Fibroblast of the conjunctiva (primary cell): ENCODE data around the gene CTSS.

Experiments
- DNase-seq: peaks from one replicate; pipeline ENCODE4 v3.0.0-alpha.2; 2010; ENCODE audit warnings: low read depth

Gene CTSS

GRCh38 chr1:150696995-150697927, 68.3 kb downstream of the CTSS start, which contains the start of gene GOLPH3L:
TSS of gene GOLPH3L (minus strand) at chr1:150697154. CDS start at chr1:150694838, 2,316 bp downstream.
- DNase-seq: peak; percentile 97

DNA sequence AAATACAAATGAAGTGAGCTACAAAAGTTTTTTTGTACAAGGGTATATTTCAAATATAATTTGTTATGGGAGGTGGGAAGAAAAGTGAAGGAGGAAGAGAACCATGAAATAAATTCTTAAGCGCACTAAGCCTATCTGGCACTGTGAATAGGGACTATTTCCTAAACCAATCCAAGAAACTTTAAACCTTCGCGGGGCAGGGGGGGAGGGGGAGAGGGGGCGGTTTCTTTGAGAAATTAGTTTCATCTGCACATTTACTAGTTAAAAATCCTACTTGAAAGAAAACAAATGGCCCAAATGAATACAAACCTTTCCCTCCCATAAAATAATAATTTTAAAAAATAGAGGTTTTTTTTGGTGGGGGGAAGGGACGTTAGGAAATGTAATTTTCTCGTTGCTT, 69.0 kb downstream of the CTSS start:
- DNase-seq: no peak

DNA sequence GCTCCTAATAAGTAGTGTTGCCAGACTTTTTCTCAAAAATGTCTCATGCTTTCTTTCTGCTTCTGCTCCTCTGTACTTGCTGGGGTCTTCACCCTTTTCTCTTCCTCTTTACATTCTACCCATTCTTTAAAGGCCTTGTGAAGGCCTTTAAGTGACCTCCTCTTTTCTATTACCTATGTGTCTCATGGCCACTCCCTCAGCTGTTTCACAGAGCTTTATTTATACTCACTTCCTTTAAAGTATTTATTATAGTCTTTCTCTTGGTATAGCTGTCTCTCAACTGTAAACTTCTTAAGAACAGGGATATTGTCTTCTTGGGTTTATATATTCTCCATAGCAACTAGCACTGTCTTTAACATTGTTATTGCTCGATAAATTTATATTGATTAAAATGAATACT, 69.4 kb downstream of the CTSS start:
- DNase-seq: no peak

- DNase-seq: no peak
These were observed 70.0 kb downstream of the CTSS start for GRCh38 chr1:150695561-150695960.

- DNase-seq: no peak
These were observed 72.9 kb downstream of the CTSS start for GRCh38 chr1:150692720-150693119.

- no peak for DNase-seq
These were observed 76.8 kb downstream of the CTSS start for GRCh38 chr1:150688763-150689162.

- DNase-seq: no peak
These were observed 79.3 kb downstream of the CTSS start for GRCh38 chr1:150686275-150686674.

DNA sequence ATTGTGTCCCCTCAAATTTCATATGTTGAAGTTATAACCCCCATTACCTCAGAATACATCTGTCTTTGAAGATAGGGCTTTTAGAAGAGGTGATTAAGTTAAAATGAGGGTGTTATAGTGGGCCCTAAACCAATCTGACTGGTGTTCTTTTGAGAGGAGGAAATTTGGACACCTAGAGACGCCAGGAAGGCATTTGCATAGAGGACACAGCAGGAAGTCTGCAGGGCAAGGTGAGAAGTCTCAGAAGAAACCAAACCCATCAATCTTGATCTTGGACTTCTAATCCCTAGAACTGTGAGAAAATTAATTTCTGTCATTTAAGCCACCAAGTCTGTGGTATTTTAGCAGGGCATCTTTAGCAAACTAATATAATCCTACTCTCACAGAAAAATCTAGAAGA, 81.7 kb downstream of the CTSS start:
- DNase-seq: no peak
